GM18861 (cell line): ENCODE measurements around the gene FTCD.
A peak's percentile ranks its signal among the peaks of the same experiment; 100 is the strongest.
"Not testable (repeated sequence)": the region's sequence is repeated elsewhere in the genome, so short reads cannot be mapped to it uniquely, and the experiment has no call there.

Experiments
- ATAC-seq: cut with Tn5 transposase; IDR thresholded peaks from one replicate; pipeline ENCODE4 v1.9.1; 2021; ENCODE audit not compliant: unreplicated experiment

FTCD gene

GRCh38 chr21:46188226-46189212, 33.1 kb upstream of the FTCD start:
- no peak for ATAC-seq

- no peak for ATAC-seq
Observed at GRCh38 chr21:46187814-46188213, 32.4 kb upstream of the FTCD start.

GRCh38 chr21:46187261-46187660, 31.9 kb upstream of the FTCD start:
- ATAC-seq, result no peak

GRCh38 chr21:46185716-46186115, 30.3 kb upstream of the FTCD start:
- ATAC-seq, result no peak

GRCh38 chr21:46184625-46185555, 29.5 kb upstream of the FTCD start:
- ATAC-seq, result peak; percentile 53

GRCh38 chr21:46183910-46184624, 28.7 kb upstream of the FTCD start, which contains the start of gene SPATC1L:
Gene SPATC1L, minus strand, starts transcription at chr21:46184459. Its CDS starts 1,643 bp downstream, at chr21:46182816.
- peak; percentile 46 for ATAC-seq

GRCh38 chr21:46183337-46183909, 28.0 kb upstream of the FTCD start:
- not testable (repeated sequence) for ATAC-seq

- ATAC-seq, result no peak
Observed at GRCh38 chr21:46182548-46183336, 27.4 kb upstream of the FTCD start.

GRCh38 chr21:46181953-46182547, 26.7 kb upstream of the FTCD start:
- ATAC-seq, result no peak

- ATAC-seq, result no peak
Observed at GRCh38 chr21:46181436-46181835, 26.1 kb upstream of the FTCD start.

GRCh38 chr21:46180778-46181391, 25.5 kb upstream of the FTCD start:
- no peak for ATAC-seq

GRCh38 chr21:46180079-46180722, 24.8 kb upstream of the FTCD start:
- ATAC-seq, result no peak

- no peak for ATAC-seq
Observed at GRCh38 chr21:46179708-46180078, 24.3 kb upstream of the FTCD start.

- no peak for ATAC-seq
Observed at GRCh38 chr21:46178961-46179360, 23.6 kb upstream of the FTCD start.

- ATAC-seq, result not testable (repeated sequence)
Observed at GRCh38 chr21:46176443-46177129, 21.2 kb upstream of the FTCD start.

- ATAC-seq, result no peak
Observed at GRCh38 chr21:46173573-46173972, 18.2 kb upstream of the FTCD start.

- no peak for ATAC-seq
Observed at GRCh38 chr21:46172863-46173528, 17.6 kb upstream of the FTCD start.
